HFFc6 (cell line): Measurements from ENCODE around the gene KITLG. TPM values are rescaled to one million over a fixed set of nuclear protein-coding genes. Genes with fewer than 3 reads are reported as not detected.
"Not testable (repeated sequence)": the region's sequence is repeated elsewhere in the genome, so short reads cannot be mapped to it uniquely, and the experiment has no call there.

Source experiments
- DNase-seq: peaks from one replicate; pipeline ENCODE4 v3.0.0-alpha.2; 2018
- H3K27ac Mint-ChIP-seq: 2 replicates; pipeline ENCODE4 v1.8.0; 2020; ENCODE audit warnings: mild to moderate bottlenecking, mixed read lengths
- H3K27me3 Mint-ChIP-seq: 2 replicates; pipeline ENCODE4 v1.8.0; 2021; ENCODE audit warnings: mild to moderate bottlenecking, moderate library complexity, mixed read lengths; ENCODE audit not compliant: insufficient read depth
- H3K36me3 Mint-ChIP-seq: 2 replicates; pipeline ENCODE4 v1.8.0; 2021; ENCODE audit warnings: low read depth, mixed read lengths
- H3K4me1 Mint-ChIP-seq: 2 replicates; pipeline ENCODE4 v1.8.0; 2020; ENCODE audit warnings: low read depth, mixed read lengths
- H3K4me3 Mint-ChIP-seq: 2 replicates; pipeline ENCODE4 v1.8.0; 2020; ENCODE audit warnings: mild to moderate bottlenecking, moderate library complexity, mixed read lengths
- H3K9me3 Mint-ChIP-seq: 2 replicates; pipeline ENCODE4 v1.8.0; 2020; ENCODE audit warnings: mild to moderate bottlenecking, mixed read lengths
- CTCF ChIP-seq: fragments of 200-600 bp; sonication (generic); IDR thresholded peaks from 2 replicates; pipeline ENCODE4 v1.5.0; 2021; ENCODE audit warnings: antibody characterized with exemption, mild to moderate bottlenecking
- long read RNA-seq: library from polyadenylated mRNA; unstranded; transcript quantifications from one replicate; pipeline ENCODE4 v2.0.0, GENCODE V29; 2019
- total RNA-seq, 6 experiments: library from RNA; stranded (reverse); fragmentation: NEBNext Ultra II Directional; extraction: Animal tissue kit (Norgen Biotek cat#: 25700); gene quantifications; 2 replicates in 1 of 6; 3 replicates in 5 of 6; pipeline ENCODE4 v1.2.3, GENCODE V29; 2021

KITLG gene
- 10 to 100 TPM; 44.4 to 91.2 (median 74.2) TPM for total RNA-seq
- long read RNA-seq, full-length matches to known transcripts, result 22 of 37 reads
- long read RNA-seq, partial matches to known transcripts, result 1 of 37 reads
- long read RNA-seq, other reads (novel, unspliced or antisense), result 14 of 37 reads

- Mint-ChIP-seq H3K27me3 (peaks cover 5% of the 10 kb centered on the region; the same call in 1 of the 2 replicates), H3K36me3 (peaks cover 5% of the 10 kb centered on the region), H3K4me1 (peaks cover 38% of the 10 kb centered on the region), H3K27ac (peak within 1 kb of the TSS; percentile 77), H3K4me3 (peak within 1 kb of the TSS; percentile 97), H3K9me3 (peaks cover 2% of the 10 kb centered on the region)
- DNase-seq, result peak; percentile 79
- TF ChIP-seq CTCF, result peak; percentile 60; the same call in 1 of the 2 replicates
Measured at GRCh38 chr12:88580051-88580871, at the start of gene KITLG. Gene KITLG, minus strand, starts transcription at chr12:88580471. Its CDS starts 193 bp downstream, at chr12:88580278.

GRCh38 chr12:88628856-88629509, 48.7 kb upstream of the KITLG start:
- no peak for TF ChIP-seq CTCF
- H3K27me3 Mint-ChIP-seq, result no peaks in the 10 kb centered on the region
- H3K27ac Mint-ChIP-seq, result no peak overlapping the region
- no peaks in the 10 kb centered on the region for H3K9me3 Mint-ChIP-seq
- no peak overlapping the region for H3K4me3 Mint-ChIP-seq
- H3K36me3 Mint-ChIP-seq, result no peaks in the 10 kb centered on the region
- no peak for DNase-seq
- H3K4me1 Mint-ChIP-seq, result peaks cover 35% of the 10 kb centered on the region

DNA sequence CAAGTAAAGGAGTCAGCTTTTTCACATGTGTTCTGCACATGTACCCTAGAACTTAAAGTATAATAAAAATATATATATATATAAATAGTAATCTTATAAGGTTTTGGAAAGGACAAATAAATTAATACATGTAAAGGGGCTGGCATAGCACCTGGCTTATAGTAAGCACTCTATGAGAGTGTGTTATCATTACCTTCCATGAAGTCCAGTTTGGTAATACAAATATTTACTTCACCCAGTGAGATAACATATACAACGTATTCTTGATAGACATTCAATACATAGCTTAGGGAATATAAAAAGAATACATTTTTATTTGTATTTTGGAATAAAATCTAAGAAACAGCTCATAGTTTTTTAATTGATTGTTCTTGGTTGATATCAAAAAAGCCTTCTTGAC, 47.8 kb upstream of the KITLG start:
- peaks cover 41% of the 10 kb centered on the region for H3K4me1 Mint-ChIP-seq
- not testable (repeated sequence) for H3K9me3 Mint-ChIP-seq, H3K27ac Mint-ChIP-seq, H3K27me3 Mint-ChIP-seq, DNase-seq, H3K36me3 Mint-ChIP-seq, H3K4me3 Mint-ChIP-seq

- H3K27ac Mint-ChIP-seq, result no peak overlapping the region
- H3K36me3 Mint-ChIP-seq, result no peaks in the 10 kb centered on the region
- no peaks in the 10 kb centered on the region for H3K27me3 Mint-ChIP-seq
- TF ChIP-seq CTCF, result no peak
- H3K4me1 Mint-ChIP-seq, result peaks cover 37% of the 10 kb centered on the region
- H3K9me3 Mint-ChIP-seq, result no peaks in the 10 kb centered on the region
- no peak for DNase-seq
- H3K4me3 Mint-ChIP-seq, result no peak overlapping the region
Measured at GRCh38 chr12:88627501-88627900, 47.2 kb upstream of the KITLG start.

GRCh38 chr12:88625356-88625755, 45.1 kb upstream of the KITLG start:
- Mint-ChIP-seq H3K27ac (no peak overlapping the region), H3K36me3 (no peaks in the 10 kb centered on the region; the same call in 1 of the 2 replicates), H3K4me1 (peaks cover 37% of the 10 kb centered on the region), H3K27me3 (no peaks in the 10 kb centered on the region), H3K9me3 (no peaks in the 10 kb centered on the region), H3K4me3 (no peak overlapping the region)
- TF ChIP-seq CTCF, result no peak
- no peak for DNase-seq
